Loucy (cell line): ENCODE measurements around the gene TBC1D2.

ENCODE experiments used
- CTCF ChIP-seq: fragments of 200-600 bp; sonication (generic); conservative IDR thresholded peaks from 2 replicates; pipeline ENCODE4 v1.5.1; 2014; ENCODE audit warnings: mild to moderate bottlenecking, antibody characterized with exemption, low read length
- EZH2phosphoT487 ChIP-seq: fragments of 200-600 bp; IDR thresholded peaks from 2 replicates; pipeline ENCODE4 v1.6.1; 2018; ENCODE audit warnings: antibody characterized with exemption, mild to moderate bottlenecking, moderate library complexity, borderline replicate concordance

GRCh38 chr9:98216391-98216790, 39.1 kb downstream of the TBC1D2 start:
- no peak for TF ChIP-seq CTCF
- no peak for TF ChIP-seq EZH2phosphoT487
